Measurements from ENCODE around the gene PIGS.

DNA sequence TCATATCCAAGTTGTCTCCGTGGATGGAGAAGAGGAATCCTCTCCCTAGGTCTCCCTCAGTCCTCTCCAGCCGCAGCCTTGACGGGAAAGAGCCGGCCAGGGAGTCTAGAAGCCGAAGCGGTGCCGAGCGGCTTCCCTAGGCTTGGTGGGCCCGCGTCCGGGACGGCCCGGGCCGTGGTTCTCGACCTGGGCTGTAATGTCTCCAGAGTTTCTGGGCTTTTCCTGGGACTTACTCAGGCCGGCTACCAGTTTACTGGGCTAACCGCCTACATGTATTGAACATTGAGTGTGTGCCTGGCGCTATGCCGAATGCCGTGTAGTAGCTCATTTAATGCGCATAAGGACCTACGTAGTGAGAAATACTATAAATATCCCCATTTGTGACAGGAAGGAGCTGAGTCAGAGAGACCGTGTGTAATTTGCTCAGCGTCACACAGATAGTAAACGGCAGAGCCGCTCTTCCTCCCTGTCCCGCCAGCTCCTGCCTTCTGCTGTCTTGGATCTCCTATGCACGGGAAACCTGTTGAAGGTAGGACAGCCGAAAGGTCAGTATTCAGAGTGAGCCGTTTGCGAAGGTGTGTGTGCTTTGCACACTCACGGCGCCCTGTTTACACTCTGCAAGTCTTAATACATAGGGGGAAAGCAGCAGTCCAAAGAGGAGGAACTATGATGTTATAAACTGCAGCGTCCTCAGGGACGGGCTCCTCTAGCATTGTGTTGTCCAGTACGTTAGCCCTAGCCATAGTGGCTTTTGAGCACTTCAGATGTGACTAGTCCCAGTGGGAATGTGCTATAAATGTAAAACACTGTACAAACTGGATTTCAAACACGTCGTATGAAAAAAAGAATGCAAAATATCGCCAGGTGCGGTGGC is 28.2 kb upstream of the PIGS start:
- TF ChIP-seq POLR2A (IDR thresholded peaks at IDR 0.05) (no peak), POLR2AphosphoS5 (IDR thresholded peaks at IDR 0.05) (peak in 2 of 4 donors; percentile 5 to 33), EP300 (IDR thresholded peaks at IDR 0.05) (no peak)
- TF ChIP-seq, protein P1, sequence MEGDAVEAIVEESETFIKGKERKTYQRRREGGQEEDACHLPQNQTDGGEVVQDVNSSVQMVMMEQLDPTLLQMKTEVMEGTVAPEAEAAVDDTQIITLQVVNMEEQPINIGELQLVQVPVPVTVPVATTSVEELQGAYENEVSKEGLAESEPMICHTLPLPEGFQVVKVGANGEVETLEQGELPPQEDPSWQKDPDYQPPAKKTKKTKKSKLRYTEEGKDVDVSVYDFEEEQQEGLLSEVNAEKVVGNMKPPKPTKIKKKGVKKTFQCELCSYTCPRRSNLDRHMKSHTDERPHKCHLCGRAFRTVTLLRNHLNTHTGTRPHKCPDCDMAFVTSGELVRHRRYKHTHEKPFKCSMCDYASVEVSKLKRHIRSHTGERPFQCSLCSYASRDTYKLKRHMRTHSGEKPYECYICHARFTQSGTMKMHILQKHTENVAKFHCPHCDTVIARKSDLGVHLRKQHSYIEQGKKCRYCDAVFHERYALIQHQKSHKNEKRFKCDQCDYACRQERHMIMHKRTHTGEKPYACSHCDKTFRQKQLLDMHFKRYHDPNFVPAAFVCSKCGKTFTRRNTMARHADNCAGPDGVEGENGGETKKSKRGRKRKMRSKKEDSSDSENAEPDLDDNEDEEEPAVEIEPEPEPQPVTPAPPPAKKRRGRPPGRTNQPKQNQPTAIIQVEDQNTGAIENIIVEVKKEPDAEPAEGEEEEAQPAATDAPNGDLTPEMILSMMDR (IDR thresholded peaks at IDR 0.05): no peak

Data from sigmoid colon (tissue), 4 donors.